Fibroblast of gingiva (primary cell): ENCODE results near the gene ZFYVE9.
"Not testable (repeated sequence)": the region's sequence is repeated elsewhere in the genome, so short reads cannot be mapped to it uniquely, and the experiment has no call there.

Experiments
- DNase-seq: peaks from one replicate; pipeline ENCODE4 v3.0.0-alpha.2; 2011; ENCODE audit warnings: low read depth

ZFYVE9 gene

DNA sequence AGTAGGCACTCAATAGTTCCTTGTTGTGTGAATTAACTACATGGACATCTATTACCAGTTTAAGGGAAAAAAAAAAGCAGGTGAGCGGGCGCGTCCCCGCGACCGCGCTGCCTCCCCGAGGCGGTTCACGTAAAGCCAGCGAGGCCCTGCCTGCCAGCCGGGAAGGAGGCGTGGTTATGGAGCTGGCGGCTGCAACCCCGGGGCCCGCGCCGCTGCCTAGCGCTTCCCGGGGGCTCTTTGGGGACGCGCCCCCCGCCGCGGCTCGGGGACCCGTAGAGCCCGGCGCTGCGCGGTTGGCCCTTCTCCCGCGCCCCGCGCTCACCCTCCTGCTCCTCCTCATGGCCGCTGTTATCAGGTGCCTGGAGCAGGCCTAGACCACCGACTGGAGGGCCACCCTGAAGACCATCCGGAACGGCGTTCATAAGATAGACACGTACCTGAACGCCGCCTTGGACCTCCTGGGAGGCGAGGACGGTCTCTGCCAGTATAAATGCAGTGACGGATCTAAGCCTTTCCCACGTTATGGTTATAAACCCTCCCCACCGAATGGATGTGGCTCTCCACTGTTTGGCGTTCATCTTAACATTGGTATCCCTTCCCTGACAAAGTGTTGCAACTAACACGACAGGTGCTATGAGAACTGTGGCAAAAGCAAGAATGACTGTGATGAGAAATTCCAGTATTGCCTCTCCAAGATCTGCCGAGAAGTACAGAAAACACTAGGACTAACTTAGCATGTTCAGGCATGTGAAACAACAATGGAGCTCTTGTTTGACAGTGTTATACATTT, 226.7 kb downstream of the ZFYVE9 start:
- DNase-seq, result peak; percentile 25

DNA sequence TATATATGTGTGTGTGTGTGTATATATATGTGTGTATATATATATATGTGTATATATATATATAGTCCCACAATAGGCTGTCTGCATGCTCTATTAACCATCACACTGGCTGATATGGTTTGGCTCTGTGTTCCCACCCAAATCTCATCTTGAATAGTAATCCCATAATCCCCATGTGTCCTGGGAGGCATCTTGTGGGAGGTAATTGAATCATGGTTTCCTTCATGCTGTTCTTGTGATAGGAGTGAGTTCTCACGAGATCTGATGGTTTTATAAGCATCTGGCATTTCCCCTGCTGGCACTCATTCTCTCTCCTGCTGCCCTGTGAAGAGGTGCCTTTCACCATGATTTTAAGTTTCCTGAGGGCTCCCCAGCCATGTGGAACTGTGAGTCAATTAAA, 228.0 kb downstream of the ZFYVE9 start:
- DNase-seq, result not testable (repeated sequence)

DNA sequence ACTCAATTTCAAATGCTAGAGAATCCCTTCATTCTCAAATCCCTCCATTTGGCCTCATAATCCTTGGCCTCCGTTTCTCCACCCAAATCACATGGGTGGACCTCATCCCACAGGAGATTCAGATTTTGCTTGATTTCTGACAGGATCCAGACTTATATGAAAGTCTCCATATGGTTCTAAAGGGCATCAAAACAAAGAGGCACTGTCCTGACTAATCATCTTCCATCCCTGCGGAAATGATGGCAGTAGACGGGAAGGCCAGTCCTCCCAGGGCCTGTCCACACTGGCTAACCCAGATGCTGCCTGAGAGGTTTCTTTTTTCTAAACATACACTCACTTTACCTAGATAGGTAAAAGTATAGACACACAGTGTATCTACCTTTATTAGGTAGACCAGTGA, 243.5 kb downstream of the ZFYVE9 start:
- DNase-seq, result no peak

DNA sequence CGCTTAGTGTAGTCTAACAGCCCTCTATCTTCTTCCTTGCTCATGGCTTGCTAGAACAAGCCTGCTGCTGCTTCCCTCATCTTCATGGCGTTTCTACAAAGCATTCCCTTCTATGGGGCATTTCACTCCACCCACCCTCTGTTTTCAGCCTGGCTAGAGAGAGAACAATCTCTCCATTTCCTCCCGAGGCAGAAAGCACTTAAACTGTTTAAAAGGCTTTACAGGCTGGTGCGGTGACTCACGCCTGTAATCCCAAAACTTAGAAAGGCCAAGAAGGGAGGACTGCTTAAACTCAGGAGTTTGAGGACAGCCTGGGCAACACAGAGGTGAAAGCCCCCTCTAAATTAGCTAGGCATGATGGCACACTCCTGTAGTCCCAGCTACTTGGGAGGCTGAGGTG, 244.6 kb downstream of the ZFYVE9 start:
- DNase-seq, result no peak

DNA sequence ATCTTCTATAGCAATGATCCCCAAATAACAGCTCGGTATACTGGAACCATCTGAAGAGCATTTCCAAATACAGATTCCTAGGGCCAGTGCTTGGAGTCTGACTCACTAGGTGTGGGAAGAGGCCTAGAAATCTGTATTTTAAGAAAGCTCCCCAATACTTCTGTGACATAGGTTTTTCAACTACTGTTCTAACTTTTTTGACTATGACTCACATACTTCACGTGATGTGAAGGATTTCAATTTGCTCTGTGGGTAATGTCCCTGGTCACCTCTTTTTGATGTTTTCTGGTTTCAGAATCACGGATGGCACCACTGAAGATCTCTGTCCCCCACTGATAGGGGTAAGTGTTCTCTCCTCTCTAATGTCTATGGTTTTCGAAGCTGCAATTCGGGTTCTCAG, 251.3 kb downstream of the ZFYVE9 start:
- no peak for DNase-seq
